DND-41 (cell line): ENCODE measurements around the gene OCSTAMP.

ENCODE experiments used
- ATAC-seq: fragments of 200-7000 bp; cut with Tn5 transposase; 3 replicates; pipeline ENCODE4 v1.9.1; 2021; ENCODE audit warnings: low read depth; ENCODE audit not compliant: insufficient read depth
- DNase-seq: peaks from one replicate; pipeline ENCODE4 v3.0.0-alpha.2; 2020
- H2AFZ ChIP-seq: 2 replicates; pipeline ENCODE4 v1.6.0; 2012; ENCODE audit warnings: low read depth, low read length
- H3K27ac ChIP-seq: 2 replicates; pipeline ENCODE4 v1.5.1; 2012; ENCODE audit warnings: low read length, inconsistent platforms
- H3K27me3 ChIP-seq: fragments of 200-600 bp; sonication (generic); 2 replicates; pipeline ENCODE4 v1.6.0; 2012; ENCODE audit warnings: low read length, mild to moderate bottlenecking, inconsistent platforms; ENCODE audit not compliant: insufficient read depth, poor library complexity
- H3K36me3 ChIP-seq: 2 replicates; pipeline ENCODE4 v1.5.1; 2012; ENCODE audit warnings: low read length, inconsistent platforms; ENCODE audit not compliant: insufficient read depth
- H3K4me1 ChIP-seq: 2 replicates; pipeline ENCODE4 v1.5.1; 2012; ENCODE audit warnings: mild to moderate bottlenecking, low read length; ENCODE audit not compliant: insufficient read depth
- H3K4me2 ChIP-seq: 2 replicates; pipeline ENCODE4 v1.6.0; 2012; ENCODE audit warnings: mild to moderate bottlenecking, moderate library complexity, low read length, inconsistent platforms; ENCODE audit not compliant: insufficient read depth
- H3K4me3 ChIP-seq, 2 experiments: fragments of 200-600 bp in 1 of 2; shearing (Covaris generic) in 1 of 2; 2 replicates each; pipeline ENCODE4 v1.5.1; 2012 to 2016; ENCODE audit warnings: inconsistent platforms in 2 of 2, low read length in 2 of 2, mild to moderate bottlenecking in 2 of 2, low read depth in 1 of 2, moderate library complexity in 1 of 2
- H3K79me2 ChIP-seq: 2 replicates; pipeline ENCODE4 v1.6.0; 2012; ENCODE audit warnings: low read length, inconsistent platforms; ENCODE audit not compliant: insufficient read depth
- H3K9ac ChIP-seq: 2 replicates; pipeline ENCODE4 v1.6.0; 2012; ENCODE audit warnings: low read depth, mild to moderate bottlenecking, inconsistent platforms, low read length, moderate library complexity
- H3K9me3 ChIP-seq: 2 replicates; pipeline ENCODE4 v1.5.1; 2012; ENCODE audit warnings: low read length, moderate library complexity, mild to moderate bottlenecking, inconsistent platforms; ENCODE audit not compliant: insufficient read depth, severe bottlenecking
- H4K20me1 ChIP-seq: 2 replicates; pipeline ENCODE4 v1.6.0; 2012; ENCODE audit warnings: low read length; ENCODE audit not compliant: insufficient read depth
- EZH2 ChIP-seq: IDR thresholded peaks from 3 replicates; pipeline ENCODE4 v1.6.1; 2012; ENCODE audit warnings: borderline replicate concordance, low read depth, mild to moderate bottlenecking, moderate library complexity, low read length, inconsistent platforms; ENCODE audit not compliant: severe bottlenecking
- TF ChIP-seq, protein P1 (sequence below): IDR thresholded peaks from 2 replicates; pipeline ENCODE4 v1.5.1; 2012; ENCODE audit warnings: borderline replicate concordance, low read length, moderate library complexity, mild to moderate bottlenecking; ENCODE audit not compliant: poor library complexity, severe bottlenecking; ENCODE audit errors: extremely low read depth

The OCSTAMP gene

GRCh38 chr20:46557231-46557956 lies 6.9 kb upstream of the OCSTAMP start:
- DNase-seq (no peak), ATAC-seq (no peak)
- Histone ChIP-seq H3K79me2 (no peaks in the 10 kb centered on the region), H3K36me3 (no peaks in the 10 kb centered on the region), H3K27ac (no peak overlapping the region), H3K4me1 (peaks cover 7% of the 10 kb centered on the region), H3K9ac (no peak overlapping the region), H3K4me3 (no peak overlapping the region), H4K20me1 (no peaks in the 10 kb centered on the region), H3K27me3 (peaks cover 4% of the 10 kb centered on the region), H3K9me3 (no peaks in the 10 kb centered on the region), H3K4me2 (no peak overlapping the region), H2AFZ (no peak overlapping the region)
- no peak for TF ChIP-seq EZH2
- TF ChIP-seq, protein P1, sequence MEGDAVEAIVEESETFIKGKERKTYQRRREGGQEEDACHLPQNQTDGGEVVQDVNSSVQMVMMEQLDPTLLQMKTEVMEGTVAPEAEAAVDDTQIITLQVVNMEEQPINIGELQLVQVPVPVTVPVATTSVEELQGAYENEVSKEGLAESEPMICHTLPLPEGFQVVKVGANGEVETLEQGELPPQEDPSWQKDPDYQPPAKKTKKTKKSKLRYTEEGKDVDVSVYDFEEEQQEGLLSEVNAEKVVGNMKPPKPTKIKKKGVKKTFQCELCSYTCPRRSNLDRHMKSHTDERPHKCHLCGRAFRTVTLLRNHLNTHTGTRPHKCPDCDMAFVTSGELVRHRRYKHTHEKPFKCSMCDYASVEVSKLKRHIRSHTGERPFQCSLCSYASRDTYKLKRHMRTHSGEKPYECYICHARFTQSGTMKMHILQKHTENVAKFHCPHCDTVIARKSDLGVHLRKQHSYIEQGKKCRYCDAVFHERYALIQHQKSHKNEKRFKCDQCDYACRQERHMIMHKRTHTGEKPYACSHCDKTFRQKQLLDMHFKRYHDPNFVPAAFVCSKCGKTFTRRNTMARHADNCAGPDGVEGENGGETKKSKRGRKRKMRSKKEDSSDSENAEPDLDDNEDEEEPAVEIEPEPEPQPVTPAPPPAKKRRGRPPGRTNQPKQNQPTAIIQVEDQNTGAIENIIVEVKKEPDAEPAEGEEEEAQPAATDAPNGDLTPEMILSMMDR: no peak

- no peak overlapping the region for H3K4me2 ChIP-seq
These were observed 5.0 kb upstream of the OCSTAMP start for GRCh38 chr20:46555370-46555956.

GRCh38 chr20:46554828-46555227 lies 4.4 kb upstream of the OCSTAMP start:
- Histone ChIP-seq H3K4me1 (peaks cover 7% of the 10 kb centered on the region), H3K4me3 (no peak overlapping the region), H3K36me3 (no peaks in the 10 kb centered on the region), H2AFZ (no peak overlapping the region), H4K20me1 (0 out of 2 replicates have a peak, but pooled peaks cover 2% of the 10 kb centered on the region), H3K79me2 (no peaks in the 10 kb centered on the region), H3K27me3 (peaks cover 4% of the 10 kb centered on the region), H3K4me2 (no peak overlapping the region), H3K9ac (no peak overlapping the region), H3K9me3 (no peaks in the 10 kb centered on the region), H3K27ac (no peak overlapping the region)
- no peak for TF ChIP-seq EZH2
- TF ChIP-seq, protein P1: no peak
- DNase-seq (no peak), ATAC-seq (no peak)

More at GRCh38 chr20:46555370-46555956, 5.0 kb upstream of the OCSTAMP start:
- Histone ChIP-seq H3K27ac (no peak overlapping the region), H2AFZ (no peak overlapping the region), H3K79me2 (no peaks in the 10 kb centered on the region), H3K36me3 (no peaks in the 10 kb centered on the region), H4K20me1 (0 out of 2 replicates have a peak, but pooled peaks cover under 1% of the 10 kb centered on the region), H3K27me3 (peaks cover 4% of the 10 kb centered on the region), H3K4me3 (no peak overlapping the region), H3K9me3 (no peaks in the 10 kb centered on the region), H3K9ac (no peak overlapping the region), H3K4me1 (peaks cover 7% of the 10 kb centered on the region)
- ATAC-seq (no peak), DNase-seq (no peak)
- TF ChIP-seq, protein P1: no peak
- TF ChIP-seq EZH2: no peak
